A549 (cell line): ENCODE results near the gene ADGRF5. TPM values are rescaled to one million over a fixed set of nuclear protein-coding genes. Genes with fewer than 3 reads are reported as not detected.

Experiments used
- ATAC-seq, 2 experiments: fragments of 200-7000 bp in 1 of 2; fragments of >200 bp in 1 of 2; cut with Nextera tagmentation in 1 of 2; cut with Tn5 transposase in 1 of 2; 3 replicates each; pipeline versions ENCODE4 v1.8.0 to v1.9.1; 2018 to 2020; ENCODE audit warnings: mild to moderate bottlenecking in 1 of 2, moderate library complexity in 1 of 2
- CTCF ChIA-PET: fragments of 300-600 bp; sonication (Branson Sonifier 250); formaldehyde crosslinking; extraction: SDS; loops from one replicate; lab custom pipeline; 2021; ENCODE audit warnings: antibody characterized with exemption, inconsistent platforms; lab: Yijun Ruan, JAX
- POLR2A ChIA-PET: fragments of 350-600 bp; formaldehyde crosslinking; extraction: SDS; loops from one replicate; lab custom pipeline; 2021; ENCODE audit warnings: antibody characterized with exemption, inconsistent platforms; lab: Yijun Ruan, JAX
- DNase-seq, 2 experiments: peaks; one replicate each; pipeline versions ENCODE4 v3.0.0 to v3.0.0-alpha.2; 2011 to 2016; ENCODE audit warnings: low read depth in 1 of 2, low spot score in 1 of 2
- FAIRE-seq: peaks from 2 replicates; lab custom pipeline; 2011; peaks lifted over from hg19 to GRCh38; lab: Jason Lieb, UNC
- H3K27ac ChIP-seq, 2 experiments: fragments of >200 bp; sonication (Bioruptor Twin); formaldehyde crosslinking; 3 replicates each; pipeline ENCODE4 v1.5.1; 2016 to 2017
- H3K4me1 ChIP-seq: fragments of >200 bp; sonication (Bioruptor Twin); formaldehyde crosslinking; 3 replicates; pipeline ENCODE4 v1.6.1; 2016
- H3K4me2 ChIP-seq: fragments of >200 bp; sonication (Bioruptor Twin); formaldehyde crosslinking; 3 replicates; pipeline ENCODE4 v1.6.1; 2016
- H3K4me3 ChIP-seq: fragments of >200 bp; sonication (Bioruptor Twin); formaldehyde crosslinking; 3 replicates; pipeline ENCODE4 v1.5.1; 2016
- H3K9me3 ChIP-seq: fragments of >200 bp; sonication (Bioruptor Twin); formaldehyde crosslinking; 3 replicates; pipeline ENCODE4 v1.6.1; 2016
- CEBPB ChIP-seq, 2 experiments: fragments of >200 bp in 1 of 2; sonication (Bioruptor Twin) in 1 of 2; formaldehyde crosslinking in 1 of 2; IDR thresholded peaks; 2 replicates each; pipeline ENCODE4 v1.6.1; 2012 to 2016
- EP300 ChIP-seq, 2 experiments: fragments of >200 bp; sonication (Bioruptor Twin); formaldehyde crosslinking; IDR thresholded peaks; 2 replicates in 1 of 2; 3 replicates in 1 of 2; pipeline ENCODE4 v1.6.1; 2016 to 2017
- FOSL2 ChIP-seq, 2 experiments: fragments of 450-650 bp in 1 of 2; fragments of >200 bp in 1 of 2; sonication (Bioruptor Twin) in 1 of 2; formaldehyde crosslinking; IDR thresholded peaks; 2 replicates each; pipeline versions ENCODE4 v1.5.0 to v1.6.1; 2016 to 2020; ENCODE audit warnings: mild to moderate bottlenecking in 1 of 2, moderate library complexity in 1 of 2
- HOXA7 ChIP-seq: fragments of 250-450 bp; sonication (Bioruptor Pico); IDR thresholded peaks from 2 replicates; pipeline ENCODE4 v1.5.0; 2020; ENCODE audit warnings: mild to moderate bottlenecking, moderate library complexity
- HOXB13 ChIP-seq: fragments of 250-450 bp; sonication (Bioruptor Pico); IDR thresholded peaks from 2 replicates; pipeline ENCODE4 v1.5.0; 2020; ENCODE audit warnings: low read depth, mild to moderate bottlenecking, moderate library complexity
- KDM5A ChIP-seq: fragments of 200-600 bp; sonication (generic); IDR thresholded peaks from 2 replicates; pipeline ENCODE4 v1.6.1; 2016; ENCODE audit warnings: antibody characterized with exemption, mild to moderate bottlenecking
- MAFK ChIP-seq: fragments of 450-650 bp; IDR thresholded peaks from 2 replicates; pipeline ENCODE4 v1.6.1; 2014; ENCODE audit not compliant: partially characterized antibody
- MAZ ChIP-seq: fragments of 150-350 bp; IDR thresholded peaks from 2 replicates; pipeline ENCODE4 v1.6.1; 2014; ENCODE audit warnings: antibody characterized with exemption, low read depth, low read length, borderline replicate concordance
- MYC ChIP-seq: IDR thresholded peaks from 2 replicates; pipeline ENCODE4 v1.6.1; 2012; ENCODE audit warnings: mild to moderate bottlenecking, inconsistent platforms, low read length, improper control_type of control experiment, borderline replicate concordance
- NR3C1 ChIP-seq: fragments of >200 bp; sonication (Bioruptor Twin); formaldehyde crosslinking; IDR thresholded peaks from 3 replicates; pipeline ENCODE4 v1.6.1; 2017
- PHF8 ChIP-seq: fragments of 200-600 bp; sonication (generic); IDR thresholded peaks from 2 replicates; pipeline ENCODE4 v1.6.1; 2016; ENCODE audit warnings: low read depth, mild to moderate bottlenecking, antibody characterized with exemption, moderate library complexity, borderline replicate concordance
- RAD21 ChIP-seq, 2 experiments: fragments of >200 bp in 1 of 2; sonication (Bioruptor Twin) in 1 of 2; formaldehyde crosslinking in 1 of 2; IDR thresholded peaks in 1 of 2; conservative IDR thresholded peaks in 1 of 2; 2 replicates in 1 of 2; 3 replicates in 1 of 2; pipeline ENCODE4 v1.6.1; 2012 to 2018; ENCODE audit warnings: inconsistent platforms in 1 of 2
- RARB ChIP-seq: fragments of 250-450 bp; sonication (Bioruptor Pico); IDR thresholded peaks from 2 replicates; pipeline ENCODE4 v1.8.0; 2021; ENCODE audit warnings: mild to moderate bottlenecking, moderate library complexity
- TFCP2L1 ChIP-seq: fragments of 250-450 bp; sonication (Bioruptor Pico); IDR thresholded peaks from 2 replicates; pipeline ENCODE4 v1.5.0; 2021; ENCODE audit warnings: mild to moderate bottlenecking
- ZC3H11A ChIP-seq: fragments of 450-650 bp; IDR thresholded peaks from 2 replicates; pipeline ENCODE4 v1.6.1; 2014; ENCODE audit warnings: antibody characterized with exemption, mild to moderate bottlenecking
- ZFP36 ChIP-seq: fragments of 450-650 bp; IDR thresholded peaks from 2 replicates; pipeline ENCODE4 v1.6.1; 2014; ENCODE audit warnings: borderline replicate concordance; ENCODE audit not compliant: partially characterized antibody
- ZNF302 ChIP-seq: fragments of 250-450 bp; sonication (Bioruptor Pico); IDR thresholded peaks from 2 replicates; pipeline ENCODE4 v1.9.0; 2021; ENCODE audit warnings: inconsistent platforms, mild to moderate bottlenecking, moderate library complexity
- WGBS: methylation state at CpG from one replicate; pipeline ENCODE4 v1.1.6; 2017; ENCODE audit errors: missing lambda C conversion rate; 5-methylcytosine and 5-hydroxymethylcytosine counted together
- polyA plus RNA-seq, 4 experiments: library from polyadenylated mRNA; depleted of rRNA in 3 of 4; stranded (reverse); fragments of >200 nt; fragmentation: RNase III in 1 of 4; extraction: RNeasy Plus Mini Kit Qiagen cat#74134 plus additional on column Dnase treatment in 1 of 4; gene quantifications; 2 replicates in 3 of 4; 3 replicates in 1 of 4; pipeline ENCODE4 v1.2.3, GENCODE V29; 2011 to 2017
- TF ChIP-seq, protein P1 (sequence below): IDR thresholded peaks from 2 replicates; pipeline ENCODE4 v1.6.1; 2012
- TF ChIP-seq, protein P2 (sequence below): fragments of 150-350 bp; IDR thresholded peaks from 2 replicates; pipeline ENCODE4 v1.6.1; 2014; ENCODE audit warnings: low read depth, mild to moderate bottlenecking, low read length
- TF ChIP-seq, protein P3 (sequence below): IDR thresholded peaks from 2 replicates; pipeline ENCODE4 v1.6.1; 2012; ENCODE audit warnings: low read depth, borderline replicate concordance
- TF ChIP-seq, protein P4 (sequence below): fragments of >200 bp; sonication (Bioruptor Twin); formaldehyde crosslinking; IDR thresholded peaks from 3 replicates; pipeline ENCODE4 v1.5.1; 2016
- TF ChIP-seq, protein P5 (sequence below): fragments of 450-650 bp; IDR thresholded peaks from 2 replicates; pipeline ENCODE4 v1.6.1; 2014; ENCODE audit warnings: antibody characterized with exemption
- TF ChIP-seq, protein P6 (sequence below): fragments of >200 bp; sonication (Bioruptor Twin); formaldehyde crosslinking; IDR thresholded peaks from 3 replicates; pipeline ENCODE4 v1.6.1; 2016
- TF ChIP-seq, protein P7 (sequence below): fragments of >200 bp; sonication (Bioruptor Twin); formaldehyde crosslinking; IDR thresholded peaks from 2 replicates; pipeline ENCODE4 v1.6.1; 2016

The ADGRF5 gene
- polyA plus RNA-seq, 2 of the 4 experiments (the other 2 are of a cell fraction) = not detected

DNA sequence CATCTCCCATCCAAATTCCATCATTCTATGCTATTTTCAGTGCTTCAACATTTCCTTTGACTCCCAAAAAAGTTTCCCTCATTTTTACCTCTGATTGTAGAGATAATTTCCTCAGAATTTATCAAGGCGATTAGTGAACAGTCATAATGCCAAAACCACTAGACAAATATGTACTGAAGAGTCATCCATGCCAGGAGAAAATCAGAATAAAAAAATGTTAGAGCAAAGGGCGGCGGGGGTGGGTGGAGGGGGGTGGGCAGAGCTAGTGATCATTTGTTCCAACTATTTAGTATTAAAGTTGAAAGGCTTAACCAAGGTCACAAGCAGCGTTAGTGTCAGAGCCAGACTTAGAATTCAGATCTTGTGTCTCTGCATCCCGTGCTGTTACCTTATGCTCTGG is 5.3 kb upstream of the ADGRF5 start:
- H3K27ac ChIP-seq = peak overlapping the region; percentile 74 to 78
- DNase-seq = peak in 1 of 2 experiments; percentile 0
- peaks cover 28% of the 10 kb centered on the region for H3K4me1 ChIP-seq
- CTCF ChIA-PET = no interaction called here
- peak overlapping the region; percentile 71 for H3K4me2 ChIP-seq
- 23% methylated on average over 5 of the region's 5 CpGs for WGBS
- no peak for ATAC-seq
- POLR2A ChIA-PET = no interaction called here
- FAIRE-seq = no peak
- no peaks in the 10 kb centered on the region for H3K9me3 ChIP-seq
- TF ChIP-seq, protein P1, sequence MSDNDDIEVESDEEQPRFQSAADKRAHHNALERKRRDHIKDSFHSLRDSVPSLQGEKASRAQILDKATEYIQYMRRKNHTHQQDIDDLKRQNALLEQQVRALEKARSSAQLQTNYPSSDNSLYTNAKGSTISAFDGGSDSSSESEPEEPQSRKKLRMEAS = no peak
- TF ChIP-seq, protein P2, sequence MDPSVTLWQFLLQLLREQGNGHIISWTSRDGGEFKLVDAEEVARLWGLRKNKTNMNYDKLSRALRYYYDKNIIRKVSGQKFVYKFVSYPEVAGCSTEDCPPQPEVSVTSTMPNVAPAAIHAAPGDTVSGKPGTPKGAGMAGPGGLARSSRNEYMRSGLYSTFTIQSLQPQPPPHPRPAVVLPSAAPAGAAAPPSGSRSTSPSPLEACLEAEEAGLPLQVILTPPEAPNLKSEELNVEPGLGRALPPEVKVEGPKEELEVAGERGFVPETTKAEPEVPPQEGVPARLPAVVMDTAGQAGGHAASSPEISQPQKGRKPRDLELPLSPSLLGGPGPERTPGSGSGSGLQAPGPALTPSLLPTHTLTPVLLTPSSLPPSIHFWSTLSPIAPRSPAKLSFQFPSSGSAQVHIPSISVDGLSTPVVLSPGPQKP = no peak
- TF ChIP-seq TFCP2L1 (CRISPR knock-in tag) (no peak), MAZ (no peak)
- TF ChIP-seq, protein P3, sequence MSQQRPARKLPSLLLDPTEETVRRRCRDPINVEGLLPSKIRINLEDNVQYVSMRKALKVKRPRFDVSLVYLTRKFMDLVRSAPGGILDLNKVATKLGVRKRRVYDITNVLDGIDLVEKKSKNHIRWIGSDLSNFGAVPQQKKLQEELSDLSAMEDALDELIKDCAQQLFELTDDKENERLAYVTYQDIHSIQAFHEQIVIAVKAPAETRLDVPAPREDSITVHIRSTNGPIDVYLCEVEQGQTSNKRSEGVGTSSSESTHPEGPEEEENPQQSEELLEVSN = no peak
- TF ChIP-seq, all 56 proteins: peak for 0
- no peak overlapping the region for H3K4me3 ChIP-seq

DNA sequence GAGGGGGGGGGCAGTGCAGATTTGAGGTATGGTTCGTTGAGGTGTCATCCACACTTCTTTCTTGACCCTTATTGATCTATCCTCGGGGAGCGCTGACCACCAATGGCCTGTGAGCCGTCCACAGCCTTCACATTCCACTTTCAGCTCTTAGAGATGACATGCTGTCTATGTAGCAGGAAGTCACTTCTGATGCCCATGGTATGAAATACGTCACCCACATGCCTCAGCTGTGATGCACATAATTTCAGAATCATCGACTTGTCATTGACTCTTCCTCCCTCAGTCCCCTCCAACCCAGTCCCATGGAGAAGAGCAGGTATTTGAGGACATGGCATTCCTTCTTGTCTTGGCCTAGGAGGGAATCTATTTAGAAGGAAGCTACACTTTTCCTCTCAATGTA is 4.7 kb upstream of the ADGRF5 start:
- WGBS = 29% methylated on average over 6 of the region's 6 CpGs
- CTCF ChIA-PET = interaction anchor here (0.7 to 1.2 kb wide), 3 partner anchors 26 to 272 kb away, joined by 3 read pairs; no protein-coding TSS in a partner anchor
- TF ChIP-seq, protein P1 = no peak
- TF ChIP-seq RAD21 (conservative IDR thresholded peaks at IDR 0.05 in 1 of 2, IDR thresholded peaks at IDR 0.05 in 1 of 2) (no peak), FOSL2 (IDR thresholded peaks at IDR 0.05) (no peak), FOSL2 (CRISPR knock-in tag; IDR thresholded peaks at IDR 0.05) (peak; percentile 32), ZFP36 (no peak)
- TF ChIP-seq, protein P4, sequence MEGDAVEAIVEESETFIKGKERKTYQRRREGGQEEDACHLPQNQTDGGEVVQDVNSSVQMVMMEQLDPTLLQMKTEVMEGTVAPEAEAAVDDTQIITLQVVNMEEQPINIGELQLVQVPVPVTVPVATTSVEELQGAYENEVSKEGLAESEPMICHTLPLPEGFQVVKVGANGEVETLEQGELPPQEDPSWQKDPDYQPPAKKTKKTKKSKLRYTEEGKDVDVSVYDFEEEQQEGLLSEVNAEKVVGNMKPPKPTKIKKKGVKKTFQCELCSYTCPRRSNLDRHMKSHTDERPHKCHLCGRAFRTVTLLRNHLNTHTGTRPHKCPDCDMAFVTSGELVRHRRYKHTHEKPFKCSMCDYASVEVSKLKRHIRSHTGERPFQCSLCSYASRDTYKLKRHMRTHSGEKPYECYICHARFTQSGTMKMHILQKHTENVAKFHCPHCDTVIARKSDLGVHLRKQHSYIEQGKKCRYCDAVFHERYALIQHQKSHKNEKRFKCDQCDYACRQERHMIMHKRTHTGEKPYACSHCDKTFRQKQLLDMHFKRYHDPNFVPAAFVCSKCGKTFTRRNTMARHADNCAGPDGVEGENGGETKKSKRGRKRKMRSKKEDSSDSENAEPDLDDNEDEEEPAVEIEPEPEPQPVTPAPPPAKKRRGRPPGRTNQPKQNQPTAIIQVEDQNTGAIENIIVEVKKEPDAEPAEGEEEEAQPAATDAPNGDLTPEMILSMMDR = no peak
- TF ChIP-seq, protein P5, sequence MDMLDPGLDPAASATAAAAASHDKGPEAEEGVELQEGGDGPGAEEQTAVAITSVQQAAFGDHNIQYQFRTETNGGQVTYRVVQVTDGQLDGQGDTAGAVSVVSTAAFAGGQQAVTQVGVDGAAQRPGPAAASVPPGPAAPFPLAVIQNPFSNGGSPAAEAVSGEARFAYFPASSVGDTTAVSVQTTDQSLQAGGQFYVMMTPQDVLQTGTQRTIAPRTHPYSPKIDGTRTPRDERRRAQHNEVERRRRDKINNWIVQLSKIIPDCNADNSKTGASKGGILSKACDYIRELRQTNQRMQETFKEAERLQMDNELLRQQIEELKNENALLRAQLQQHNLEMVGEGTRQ = no peak
- ATAC-seq (peak; percentile 69 to 72), DNase-seq (peak; percentile 2 to 55), FAIRE-seq (no peak)
- Histone ChIP-seq H3K27ac (peak overlapping the region; percentile 74 to 78), H3K4me2 (peak overlapping the region; percentile 71), H3K9me3 (no peaks in the 10 kb centered on the region), H3K4me3 (peak overlapping the region; percentile 8; the same call in 1 of the 3 replicates), H3K4me1 (peaks cover 28% of the 10 kb centered on the region)
- POLR2A ChIA-PET = no interaction called here

DNA sequence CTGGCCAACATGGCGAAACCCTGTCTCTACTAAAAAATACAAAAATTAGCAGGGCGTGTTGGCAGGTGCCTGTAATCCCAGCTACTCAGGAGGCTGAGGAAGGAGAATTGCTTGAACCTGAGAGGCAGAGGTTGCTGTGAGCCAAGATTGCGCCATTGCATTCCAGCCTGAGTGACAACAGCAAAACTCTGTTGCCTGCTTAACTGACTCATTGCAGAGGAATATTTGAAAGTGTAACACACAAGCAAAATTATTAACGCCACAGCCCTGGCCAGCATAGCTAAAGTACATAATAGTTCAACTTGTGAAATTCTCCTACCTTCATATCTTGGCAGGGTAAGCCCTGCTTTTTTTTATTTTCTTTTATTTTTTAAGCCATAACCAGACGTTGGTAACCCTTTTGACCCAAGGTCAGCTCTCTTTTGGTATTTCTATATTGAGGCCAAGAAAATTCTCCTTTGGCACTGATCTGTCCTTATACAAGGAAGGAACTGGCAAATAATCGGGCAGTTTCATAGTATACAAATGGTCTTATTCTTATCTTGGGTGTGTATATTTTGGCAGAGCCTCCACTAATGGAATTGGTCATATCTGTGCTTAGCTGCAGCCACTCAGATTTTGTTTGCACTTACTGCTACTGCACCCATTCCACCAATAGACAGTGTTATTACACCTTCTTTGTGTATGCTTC is 4.0 kb upstream of the ADGRF5 start:
- peak; percentile 91 for ATAC-seq
- WGBS = 18% methylated on average over 6 of the region's 6 CpGs
- TF ChIP-seq FOSL2 (IDR thresholded peaks at IDR 0.05) (peak; percentile 67), FOSL2 (CRISPR knock-in tag; IDR thresholded peaks at IDR 0.05) (peak; percentile 79), CEBPB (IDR thresholded peaks at IDR 0.05) (peak; percentile 91 to 95), ZFP36 (no peak), MYC (no peak), HOXA7 (CRISPR knock-in tag) (no peak), EP300 (IDR thresholded peaks at IDR 0.05) (peak; percentile 32 to 50; a peak in 2 of 5 replicates), HOXB13 (no peak), ZC3H11A (no peak), KDM5A (no peak), RARB (CRISPR knock-in tag) (no peak), NR3C1 (no peak), ZNF302 (CRISPR knock-in tag) (no peak), PHF8 (no peak), MAFK (no peak)
- TF ChIP-seq, protein P1 = peak; percentile 20; the same call in 1 of the 2 replicates
- TF ChIP-seq, protein P6, sequence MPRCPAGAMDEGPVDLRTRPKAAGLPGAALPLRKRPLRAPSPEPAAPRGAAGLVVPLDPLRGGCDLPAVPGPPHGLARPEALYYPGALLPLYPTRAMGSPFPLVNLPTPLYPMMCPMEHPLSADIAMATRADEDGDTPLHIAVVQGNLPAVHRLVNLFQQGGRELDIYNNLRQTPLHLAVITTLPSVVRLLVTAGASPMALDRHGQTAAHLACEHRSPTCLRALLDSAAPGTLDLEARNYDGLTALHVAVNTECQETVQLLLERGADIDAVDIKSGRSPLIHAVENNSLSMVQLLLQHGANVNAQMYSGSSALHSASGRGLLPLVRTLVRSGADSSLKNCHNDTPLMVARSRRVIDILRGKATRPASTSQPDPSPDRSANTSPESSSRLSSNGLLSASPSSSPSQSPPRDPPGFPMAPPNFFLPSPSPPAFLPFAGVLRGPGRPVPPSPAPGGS = peak; percentile 67; the same call in 1 of the 3 replicates
- TF ChIP-seq, protein P7, sequence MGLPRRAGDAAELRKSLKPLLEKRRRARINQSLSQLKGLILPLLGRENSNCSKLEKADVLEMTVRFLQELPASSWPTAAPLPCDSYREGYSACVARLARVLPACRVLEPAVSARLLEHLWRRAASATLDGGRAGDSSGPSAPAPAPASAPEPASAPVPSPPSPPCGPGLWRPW = peak; percentile 72

More for the DNA sequence above, 4.0 kb upstream of the ADGRF5 start:
- FAIRE-seq = no peak
- Histone ChIP-seq H3K4me2 (peak overlapping the region; percentile 71), H3K4me1 (peaks cover 28% of the 10 kb centered on the region), H3K4me3 (no peak overlapping the region), H3K9me3 (no peaks in the 10 kb centered on the region), H3K27ac (peak overlapping the region; percentile 74 to 78)
- peak; percentile 13 to 79 for DNase-seq
- POLR2A ChIA-PET = no interaction called here
- CTCF ChIA-PET = interaction anchor here (0.7 to 1.2 kb wide), 3 partner anchors 25 to 271 kb away, joined by 3 read pairs; no protein-coding TSS in a partner anchor
